GM12874 (cell line): Measurements from ENCODE around the gene XPO6.

Source experiments
- CTCF ChIP-seq: IDR thresholded peaks from 2 replicates; pipeline ENCODE4 v1.5.1; 2011; ENCODE audit warnings: low read depth, mild to moderate bottlenecking, control low read depth, low read length, moderate library complexity; ENCODE audit not compliant: insufficient read depth

XPO6 gene

DNA sequence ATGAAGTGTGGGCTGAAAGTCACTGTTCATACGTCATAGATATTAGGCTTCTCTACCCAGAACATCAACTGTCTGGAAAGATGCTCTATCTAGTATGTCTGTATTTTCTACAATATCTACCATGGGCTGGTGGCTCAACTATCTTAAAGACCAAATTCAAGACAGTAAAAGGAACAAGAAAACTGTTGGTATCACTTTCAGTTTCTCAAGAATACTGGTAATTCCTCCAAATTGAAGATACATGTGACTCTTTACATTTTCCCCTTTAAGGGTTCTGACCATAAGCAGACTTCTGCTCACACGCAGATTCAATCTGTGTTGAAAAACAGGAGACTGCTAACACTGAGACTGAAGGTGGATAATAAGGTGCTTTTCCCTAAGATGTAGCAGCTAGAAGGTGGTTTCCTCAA is 24.2 kb downstream of the XPO6 start:
- no peak for TF ChIP-seq CTCF

DNA sequence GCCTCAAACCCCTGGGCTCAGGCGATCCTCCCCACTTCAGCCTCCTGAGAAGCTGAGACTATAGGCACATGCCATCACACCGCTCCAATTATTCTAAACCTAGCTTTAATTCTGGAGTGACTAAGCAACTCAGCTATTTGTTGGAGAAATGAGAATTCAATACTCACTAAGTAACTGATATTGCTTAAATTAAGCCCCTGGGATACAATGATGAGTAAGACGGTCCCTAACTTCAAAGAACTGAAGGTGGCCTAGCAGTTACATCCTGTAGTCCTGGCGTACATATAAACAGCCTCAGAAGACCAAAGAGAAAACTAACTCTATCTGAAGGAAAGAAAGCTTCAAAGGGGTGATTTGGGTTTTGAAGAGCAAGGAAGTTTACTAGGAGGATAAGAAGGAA is 25.0 kb downstream of the XPO6 start:
- TF ChIP-seq CTCF: no peak

DNA sequence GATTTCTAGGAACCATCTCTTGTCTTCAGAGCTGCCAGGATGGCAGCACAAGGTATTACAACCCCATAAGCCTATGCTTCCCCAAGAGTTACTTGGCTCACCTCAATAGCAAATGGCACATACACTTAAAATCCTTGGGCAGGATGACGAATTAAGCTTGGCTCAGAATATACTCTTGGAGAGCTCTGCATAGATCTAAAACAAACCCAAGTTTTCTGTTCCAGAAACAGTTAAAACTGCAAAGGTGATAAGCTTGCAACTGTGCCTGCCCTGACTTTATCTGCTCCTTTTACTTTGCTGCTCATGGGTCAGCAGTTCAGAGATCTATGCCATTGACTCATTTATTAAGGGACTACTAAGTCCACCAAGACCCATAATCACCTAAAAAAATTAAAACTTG is 26.1 kb downstream of the XPO6 start:
- TF ChIP-seq CTCF: no peak

DNA sequence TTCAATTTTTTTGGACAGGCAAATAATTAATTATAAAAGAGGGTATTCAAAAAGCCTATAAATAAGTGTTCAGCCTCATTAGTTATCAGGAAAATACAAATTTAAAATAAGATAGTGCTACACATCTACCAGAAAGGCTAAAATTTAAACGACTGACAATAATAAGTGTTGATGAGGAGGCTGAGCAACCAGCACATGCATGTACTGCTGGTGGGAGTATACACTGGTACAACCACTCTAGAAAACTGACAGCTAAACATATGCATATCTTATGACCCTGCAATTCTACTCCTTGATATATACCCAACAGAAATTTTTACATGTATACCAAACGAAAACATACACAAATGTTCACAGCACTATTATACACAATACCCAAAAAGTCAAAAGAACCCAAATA is 27.1 kb downstream of the XPO6 start:
- TF ChIP-seq CTCF: no peak

- TF ChIP-seq CTCF: no peak
These were observed 27.8 kb downstream of the XPO6 start for GRCh38 chr16:28183930-28184329.

GRCh38 chr16:28183484-28183883 is 28.3 kb downstream of the XPO6 start:
- TF ChIP-seq CTCF: no peak

GRCh38 chr16:28182801-28183200 is 29.0 kb downstream of the XPO6 start:
- no peak for TF ChIP-seq CTCF

- no peak for TF ChIP-seq CTCF
These were observed 29.6 kb downstream of the XPO6 start for GRCh38 chr16:28182183-28182582.
